SK-N-MC (cell line): Measurements from ENCODE around the gene ZCCHC24.

Experiments
- DNase-seq: peaks from one replicate; pipeline ENCODE4 v3.0.0-alpha.2; 2011; ENCODE audit warnings: low read depth, low spot score
- H3K27ac ChIP-seq: fragments of 200-600 bp; sonication (generic); 2 replicates; pipeline ENCODE4 v1.5.1; 2016; ENCODE audit warnings: mixed run types
- H3K36me3 ChIP-seq: fragments of 200-600 bp; sonication (generic); 2 replicates; pipeline ENCODE4 v1.6.1; 2017; ENCODE audit warnings: antibody characterized with exemption, low read length, mixed read lengths; ENCODE audit not compliant: insufficient read depth
- H3K4me3 ChIP-seq: fragments of 200-600 bp; sonication (generic); 2 replicates; pipeline ENCODE4 v1.5.1; 2016
- H3K9ac ChIP-seq: fragments of 200-600 bp; sonication (generic); 2 replicates; pipeline ENCODE4 v1.8.0; 2017; ENCODE audit warnings: mixed run types, mixed read lengths; ENCODE audit not compliant: insufficient read length
- H3K9me3 ChIP-seq: fragments of 200-600 bp; sonication (generic); 2 replicates; pipeline ENCODE4 v1.6.1; 2017; ENCODE audit warnings: low read depth, mild to moderate bottlenecking, antibody characterized with exemption, low read length, moderate library complexity, mixed read lengths
- EZH2 ChIP-seq: fragments of 200-600 bp; sonication (generic); IDR thresholded peaks from one replicate; pipeline ENCODE4 v1.6.1; 2017; ENCODE audit warnings: antibody characterized with exemption
- FOXP2 ChIP-seq: optimal IDR thresholded peaks from 2 replicates; pipeline ENCODE3; 2011; ENCODE audit warnings: mild to moderate bottlenecking, moderate library complexity; ENCODE audit not compliant: insufficient read depth; ENCODE audit errors: extremely low read length, control extremely low read depth
- POLR2AphosphoS5 ChIP-seq: IDR thresholded peaks from 2 replicates; pipeline ENCODE4 v1.6.1; 2012; ENCODE audit warnings: mild to moderate bottlenecking, low read depth, low read length, borderline replicate concordance

ZCCHC24 gene

GRCh38 chr10:79445161-79445976, at the start of gene ZCCHC24:
TSS of gene ZCCHC24 (minus strand) at chr10:79445624. CDS start at chr10:79445440, 184 bp downstream.
- peak within 1 kb of the TSS; percentile 75 for H3K9ac ChIP-seq
- H3K9me3 ChIP-seq = no peaks in the 10 kb centered on the region
- peak within 1 kb of the TSS; percentile 79 for H3K4me3 ChIP-seq
- TF ChIP-seq POLR2AphosphoS5 = peak; percentile 5; the same call in 1 of the 2 replicates
- no peak for TF ChIP-seq FOXP2
- H3K27ac ChIP-seq = peak within 1 kb of the TSS; percentile 98
- H3K36me3 ChIP-seq = no peaks in the 10 kb centered on the region
- DNase-seq = peak; percentile 57

- Histone ChIP-seq H3K9me3 (no peaks in the 10 kb centered on the region), H3K27ac (no peak overlapping the region), H3K4me3 (no peak overlapping the region), H3K9ac (no peak overlapping the region), H3K36me3 (no peaks in the 10 kb centered on the region)
- no peak for DNase-seq
- TF ChIP-seq POLR2AphosphoS5 (no peak), FOXP2 (no peak), EZH2 (no peak)
Measured at GRCh38 chr10:79493806-79494205, 48.4 kb upstream of the ZCCHC24 start.

- H3K4me3 ChIP-seq = no peak overlapping the region
- TF ChIP-seq POLR2AphosphoS5 = no peak
- no peak overlapping the region for H3K27ac ChIP-seq
- no peaks in the 10 kb centered on the region for H3K9me3 ChIP-seq
- H3K36me3 ChIP-seq = no peaks in the 10 kb centered on the region
- DNase-seq = no peak
- H3K9ac ChIP-seq = no peak overlapping the region
Measured at GRCh38 chr10:79492839-79493238, 47.4 kb upstream of the ZCCHC24 start.

- Histone ChIP-seq H3K36me3 (no peaks in the 10 kb centered on the region), H3K9ac (no peak overlapping the region), H3K9me3 (no peaks in the 10 kb centered on the region), H3K27ac (no peak overlapping the region), H3K4me3 (no peak overlapping the region)
- no peak for DNase-seq
- no peak for TF ChIP-seq EZH2
- no peak for TF ChIP-seq POLR2AphosphoS5
- no peak for TF ChIP-seq FOXP2
Measured at GRCh38 chr10:79492256-79492655, 46.8 kb upstream of the ZCCHC24 start.

GRCh38 chr10:79491143-79491835, 45.9 kb upstream of the ZCCHC24 start:
- Histone ChIP-seq H3K9ac (no peak overlapping the region), H3K27ac (no peak overlapping the region), H3K9me3 (no peaks in the 10 kb centered on the region), H3K4me3 (no peak overlapping the region), H3K36me3 (no peaks in the 10 kb centered on the region)
- TF ChIP-seq FOXP2 (no peak), EZH2 (no peak), POLR2AphosphoS5 (no peak)
- no peak for DNase-seq

- no peak overlapping the region for H3K9ac ChIP-seq
- no peak overlapping the region for H3K27ac ChIP-seq
- DNase-seq = no peak
- H3K4me3 ChIP-seq = no peak overlapping the region
- TF ChIP-seq FOXP2 (no peak), POLR2AphosphoS5 (no peak), EZH2 (no peak)
- H3K36me3 ChIP-seq = no peaks in the 10 kb centered on the region
- H3K9me3 ChIP-seq = no peaks in the 10 kb centered on the region
Measured at GRCh38 chr10:79490400-79491142, 45.1 kb upstream of the ZCCHC24 start.

GRCh38 chr10:79488870-79489269, 43.4 kb upstream of the ZCCHC24 start:
- H3K36me3 ChIP-seq = no peaks in the 10 kb centered on the region
- TF ChIP-seq POLR2AphosphoS5 (no peak), FOXP2 (no peak)
- H3K9ac ChIP-seq = no peak overlapping the region
- DNase-seq = no peak
- H3K4me3 ChIP-seq = no peak overlapping the region
- no peak overlapping the region for H3K27ac ChIP-seq
- no peaks in the 10 kb centered on the region for H3K9me3 ChIP-seq

GRCh38 chr10:79488336-79488735, 42.9 kb upstream of the ZCCHC24 start:
- Histone ChIP-seq H3K4me3 (no peak overlapping the region), H3K9ac (no peak overlapping the region), H3K36me3 (no peaks in the 10 kb centered on the region), H3K27ac (no peak overlapping the region), H3K9me3 (no peaks in the 10 kb centered on the region)
- no peak for DNase-seq
- TF ChIP-seq FOXP2 = no peak
